Measurements from ENCODE around the gene CACNG4.

The CACNG4 gene

GRCh38 chr17:66942451-66943264 is 21.8 kb upstream of the CACNG4 start:
- TF ChIP-seq, protein P1, sequence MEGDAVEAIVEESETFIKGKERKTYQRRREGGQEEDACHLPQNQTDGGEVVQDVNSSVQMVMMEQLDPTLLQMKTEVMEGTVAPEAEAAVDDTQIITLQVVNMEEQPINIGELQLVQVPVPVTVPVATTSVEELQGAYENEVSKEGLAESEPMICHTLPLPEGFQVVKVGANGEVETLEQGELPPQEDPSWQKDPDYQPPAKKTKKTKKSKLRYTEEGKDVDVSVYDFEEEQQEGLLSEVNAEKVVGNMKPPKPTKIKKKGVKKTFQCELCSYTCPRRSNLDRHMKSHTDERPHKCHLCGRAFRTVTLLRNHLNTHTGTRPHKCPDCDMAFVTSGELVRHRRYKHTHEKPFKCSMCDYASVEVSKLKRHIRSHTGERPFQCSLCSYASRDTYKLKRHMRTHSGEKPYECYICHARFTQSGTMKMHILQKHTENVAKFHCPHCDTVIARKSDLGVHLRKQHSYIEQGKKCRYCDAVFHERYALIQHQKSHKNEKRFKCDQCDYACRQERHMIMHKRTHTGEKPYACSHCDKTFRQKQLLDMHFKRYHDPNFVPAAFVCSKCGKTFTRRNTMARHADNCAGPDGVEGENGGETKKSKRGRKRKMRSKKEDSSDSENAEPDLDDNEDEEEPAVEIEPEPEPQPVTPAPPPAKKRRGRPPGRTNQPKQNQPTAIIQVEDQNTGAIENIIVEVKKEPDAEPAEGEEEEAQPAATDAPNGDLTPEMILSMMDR (IDR thresholded peaks at IDR 0.05): no peak
- H3K9me3 ChIP-seq (ENCODE audit: control insufficient read depth, low read length): no peaks in the 10 kb centered on the region
- no peaks in the 10 kb centered on the region for H3K36me3 ChIP-seq (ENCODE audit: control insufficient read depth, insufficient read depth, low read length)
- no peaks in the 10 kb centered on the region for H3K27me3 ChIP-seq (ENCODE audit: control insufficient read depth, insufficient read depth, low read length)
- no peak overlapping the region for H3K4me2 ChIP-seq (ENCODE audit: low read length)
- no peak overlapping the region for H3K27ac ChIP-seq
- no peaks in the 10 kb centered on the region for H3K79me2 ChIP-seq
- no peak overlapping the region for H3K4me3 ChIP-seq (ENCODE audit: low read depth, low read length)
- H2AFZ ChIP-seq: no peak overlapping the region
- no peaks in the 10 kb centered on the region for H3K4me1 ChIP-seq
- no peak overlapping the region for H3K9ac ChIP-seq

DNA sequence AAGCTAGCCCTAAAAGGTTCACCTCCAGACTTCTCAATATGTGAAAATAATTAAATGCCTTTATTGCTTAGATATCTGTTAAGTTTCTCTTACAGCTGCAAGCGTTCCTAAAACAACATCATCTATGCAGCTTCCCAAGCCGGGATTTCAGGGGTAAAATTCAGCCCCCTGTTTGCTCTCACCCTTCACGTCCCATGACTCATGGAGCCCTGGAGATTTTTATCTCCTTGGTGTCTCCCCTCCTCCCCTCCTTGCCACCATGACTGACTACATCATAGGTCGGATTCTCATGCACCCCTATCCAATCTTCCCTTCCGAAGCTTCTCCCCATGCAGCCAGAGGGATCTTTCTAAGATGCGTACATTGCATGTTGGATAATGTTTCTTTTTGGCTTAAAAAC is 21.0 kb upstream of the CACNG4 start:
- H3K9ac ChIP-seq: no peak overlapping the region
- no peak overlapping the region for H3K4me3 ChIP-seq (ENCODE audit: low read depth, low read length)
- no peak overlapping the region for H2AFZ ChIP-seq
- no peaks in the 10 kb centered on the region for H3K4me1 ChIP-seq
- TF ChIP-seq, protein P1 (IDR thresholded peaks at IDR 0.05): no peak
- H3K4me2 ChIP-seq (ENCODE audit: low read length): no peak overlapping the region
- H3K79me2 ChIP-seq: no peaks in the 10 kb centered on the region
- no peaks in the 10 kb centered on the region for H3K27me3 ChIP-seq (ENCODE audit: control insufficient read depth, insufficient read depth, low read length)
- no peak overlapping the region for H3K27ac ChIP-seq
- no peaks in the 10 kb centered on the region for H3K36me3 ChIP-seq (ENCODE audit: control insufficient read depth, insufficient read depth, low read length)
- no peaks in the 10 kb centered on the region for H3K9me3 ChIP-seq (ENCODE audit: control insufficient read depth, low read length)

DNA sequence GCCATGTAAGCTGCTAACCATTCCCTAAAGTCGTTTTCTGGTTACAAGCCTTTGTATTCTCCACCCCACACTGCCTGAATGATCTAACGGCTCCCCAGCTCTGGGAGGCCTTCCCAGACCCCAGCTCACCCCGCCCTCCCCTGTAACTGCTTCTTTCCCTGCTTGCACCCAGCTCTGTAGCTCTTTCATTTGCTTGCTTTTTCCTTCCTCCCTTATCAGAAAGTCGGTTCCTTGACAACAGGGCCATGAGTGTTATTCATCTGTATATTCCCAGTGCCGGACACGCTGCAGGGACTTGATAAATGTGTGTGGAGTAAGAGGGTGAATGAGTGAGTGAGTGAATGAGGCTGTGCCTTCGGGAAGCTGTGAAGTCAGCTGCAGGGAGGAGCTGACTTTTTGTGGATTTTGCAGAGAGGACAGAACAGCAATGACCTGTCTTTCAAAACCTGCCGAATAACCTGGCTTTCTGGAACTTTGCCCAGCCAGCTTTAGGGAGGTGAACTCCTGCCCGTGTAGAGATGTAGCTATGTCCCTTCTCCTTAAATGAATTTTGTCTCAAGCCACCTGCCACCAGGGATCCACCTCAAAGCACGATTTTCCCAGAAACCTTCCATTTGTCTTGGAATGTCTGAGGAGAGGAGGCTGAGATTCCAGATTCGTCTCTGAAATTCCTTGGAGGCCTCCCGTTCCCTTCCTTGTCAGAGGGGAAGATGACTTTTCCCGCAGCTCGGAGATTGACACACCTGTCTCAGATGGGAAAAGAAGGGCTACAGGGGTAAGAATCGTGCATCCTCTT is 20.0 kb upstream of the CACNG4 start:
- Histone ChIP-seq H2AFZ (no peak overlapping the region), H3K9me3 (ENCODE audit: control insufficient read depth, low read length) (no peaks in the 10 kb centered on the region), H3K27me3 (ENCODE audit: control insufficient read depth, insufficient read depth, low read length) (no peaks in the 10 kb centered on the region), H3K4me2 (ENCODE audit: low read length) (no peak overlapping the region), H3K4me1 (no peaks in the 10 kb centered on the region), H3K27ac (no peak overlapping the region), H3K9ac (no peak overlapping the region), H3K36me3 (ENCODE audit: control insufficient read depth, insufficient read depth, low read length) (no peaks in the 10 kb centered on the region), H3K79me2 (no peaks in the 10 kb centered on the region), H3K4me3 (ENCODE audit: low read depth, low read length) (no peak overlapping the region)
- TF ChIP-seq, protein P1 (IDR thresholded peaks at IDR 0.05): no peak

DNA sequence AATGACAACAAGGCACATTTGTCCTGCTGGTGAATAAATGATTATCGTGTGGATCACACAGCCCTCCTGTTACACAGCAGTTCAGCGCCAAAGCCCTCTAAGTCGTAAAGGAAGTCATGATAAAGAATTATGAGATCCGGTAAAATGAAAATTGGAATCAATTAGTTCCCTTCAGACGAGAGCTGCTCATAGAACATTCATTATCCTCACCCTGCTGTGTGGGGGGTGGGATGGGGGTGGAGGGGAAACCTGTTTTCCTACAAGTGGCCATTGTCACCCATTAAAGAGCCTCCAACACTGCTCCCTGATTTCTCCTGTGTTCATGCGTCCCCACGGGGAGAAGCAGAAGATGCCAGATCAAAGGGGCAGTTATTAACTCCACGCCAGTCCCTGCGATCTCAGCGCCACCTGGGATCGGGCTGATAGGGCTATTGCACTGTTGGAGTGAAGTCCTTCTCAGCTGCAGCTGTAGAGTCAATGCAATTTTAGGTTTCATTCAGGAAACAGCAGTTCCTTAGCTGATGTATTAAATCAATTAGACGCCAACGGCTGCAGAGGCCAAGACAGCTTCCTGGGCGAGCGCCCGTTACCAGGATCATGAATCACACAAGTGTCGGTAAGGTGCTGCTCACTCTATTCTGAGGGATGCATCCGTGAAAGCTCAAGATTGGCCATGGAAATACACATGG is 19.2 kb upstream of the CACNG4 start:
- no peaks in the 10 kb centered on the region for H3K27me3 ChIP-seq (ENCODE audit: control insufficient read depth, insufficient read depth, low read length)
- no peak overlapping the region for H3K27ac ChIP-seq
- H3K36me3 ChIP-seq (ENCODE audit: control insufficient read depth, insufficient read depth, low read length): no peaks in the 10 kb centered on the region
- H3K9me3 ChIP-seq (ENCODE audit: control insufficient read depth, low read length): no peaks in the 10 kb centered on the region
- H3K9ac ChIP-seq: no peak overlapping the region
- no peak overlapping the region for H3K4me3 ChIP-seq (ENCODE audit: low read depth, low read length)
- TF ChIP-seq, protein P1 (IDR thresholded peaks at IDR 0.05): no peak
- H3K4me1 ChIP-seq: no peaks in the 10 kb centered on the region
- H2AFZ ChIP-seq: no peak overlapping the region
- H3K4me2 ChIP-seq (ENCODE audit: low read length): no peak overlapping the region
- H3K79me2 ChIP-seq: no peaks in the 10 kb centered on the region

Measured in parathyroid adenoma (tissue), 2 donors.